Jurkat, Clone E6-1 (cell line): ENCODE results near the gene ADCY9.
"Not testable (repeated sequence)": the region's sequence is repeated elsewhere in the genome, so short reads cannot be mapped to it uniquely, and the experiment has no call there.

Experiments
- DNase-seq: peaks from one replicate; pipeline ENCODE4 v3.0.0-alpha.2; 2011; ENCODE audit warnings: low read depth, low spot score
- H3K4me3 ChIP-seq: 2 replicates; pipeline ENCODE4 v1.5.1; 2011; ENCODE audit warnings: mild to moderate bottlenecking, low read length, control low read depth, moderate library complexity

ADCY9 gene

DNA sequence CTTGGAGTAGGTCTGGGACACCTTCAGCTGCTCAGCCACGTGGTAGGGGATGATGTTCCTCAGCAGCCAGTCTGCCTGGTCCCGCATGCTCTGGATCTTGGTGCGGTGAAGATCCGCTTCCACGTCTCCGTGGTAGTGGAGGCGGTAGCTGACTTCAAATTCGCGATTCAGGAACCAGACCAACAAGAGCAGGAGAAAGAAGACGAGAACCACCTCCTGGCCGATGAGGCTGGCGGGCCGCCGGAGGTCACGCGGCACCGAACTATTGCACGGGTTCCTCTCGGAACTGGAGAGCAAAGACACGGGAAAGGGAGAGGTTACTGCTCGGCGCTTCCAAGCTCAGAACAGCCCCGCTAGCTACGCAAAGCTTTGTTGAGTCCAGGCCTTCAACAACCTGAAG, 149.6 kb downstream of the ADCY9 start:
- no peak overlapping the region for H3K4me3 ChIP-seq
- no peak for DNase-seq

DNA sequence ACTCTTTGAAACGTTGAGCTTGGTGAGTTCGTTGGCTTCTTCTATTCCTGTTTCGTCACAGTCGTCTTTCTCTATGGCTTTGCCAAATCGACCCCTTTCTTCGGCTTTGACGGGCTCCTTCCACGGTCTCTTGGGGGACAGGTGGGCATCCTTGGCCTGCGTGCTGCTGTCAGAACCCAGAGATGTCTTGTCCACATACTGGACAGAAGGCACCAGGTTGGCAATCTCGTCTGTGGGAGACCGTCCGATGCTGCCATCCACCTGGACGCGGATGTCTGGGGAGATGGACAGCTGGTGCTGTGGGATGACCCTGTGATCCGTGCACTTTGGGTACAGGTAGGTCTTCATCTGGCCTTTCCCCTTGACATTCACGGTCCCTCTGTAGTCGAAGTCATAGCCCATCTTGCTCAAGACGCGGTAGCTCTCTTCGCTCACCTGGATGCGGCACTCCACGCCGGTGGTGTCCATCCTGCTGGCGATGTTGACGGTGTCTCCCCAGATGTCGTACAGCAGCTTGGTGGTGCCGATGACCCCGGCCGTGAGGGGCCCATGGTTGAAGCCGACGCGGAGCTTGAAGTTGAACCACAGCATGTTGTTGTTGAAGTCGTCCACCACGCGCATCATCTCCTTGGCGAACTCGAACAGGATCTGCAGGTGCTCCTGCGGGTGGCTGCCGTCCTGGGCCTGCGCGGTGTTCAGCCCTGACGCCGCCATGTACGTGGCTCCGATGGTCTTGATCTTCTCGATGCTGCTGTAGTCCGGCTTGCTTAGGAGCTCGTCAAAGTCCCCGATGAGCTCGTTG, 150.3 kb downstream of the ADCY9 start:
- no peak for DNase-seq
- H3K4me3 ChIP-seq: no peak overlapping the region

- no peak overlapping the region for H3K4me3 ChIP-seq
- DNase-seq: no peak
These were observed 150.9 kb downstream of the ADCY9 start for GRCh38 chr16:3965306-3965705.

DNA sequence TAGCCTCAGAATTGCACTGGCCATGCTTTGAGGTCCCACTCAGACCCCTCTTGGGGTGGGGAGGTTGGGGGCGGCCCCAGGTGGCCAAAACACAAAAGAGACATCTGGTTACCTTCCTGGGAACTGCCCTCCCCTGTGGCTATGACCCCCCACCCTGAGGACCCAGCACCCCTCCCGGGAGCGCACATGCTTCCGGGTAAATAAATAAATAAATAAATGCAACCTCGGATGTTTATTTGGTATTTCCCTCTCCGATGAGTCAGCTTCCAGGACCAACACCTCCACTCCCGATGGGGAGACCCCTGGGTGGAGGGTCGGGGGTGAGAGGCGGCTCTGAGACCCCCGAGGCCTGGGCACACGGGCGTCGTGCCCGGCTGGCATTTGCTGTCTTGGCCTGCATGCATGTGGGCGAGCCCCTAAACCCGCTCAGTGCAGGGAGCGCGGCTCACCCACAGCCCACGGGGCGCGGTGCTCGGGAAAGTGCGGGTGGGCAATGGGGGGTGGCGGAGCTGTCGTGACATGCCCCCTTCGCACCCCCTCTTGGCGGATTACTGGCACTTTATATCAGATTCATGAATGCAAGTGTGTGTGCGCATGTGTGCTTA, 151.5 kb downstream of the ADCY9 start:
- no peak overlapping the region for H3K4me3 ChIP-seq

DNA sequence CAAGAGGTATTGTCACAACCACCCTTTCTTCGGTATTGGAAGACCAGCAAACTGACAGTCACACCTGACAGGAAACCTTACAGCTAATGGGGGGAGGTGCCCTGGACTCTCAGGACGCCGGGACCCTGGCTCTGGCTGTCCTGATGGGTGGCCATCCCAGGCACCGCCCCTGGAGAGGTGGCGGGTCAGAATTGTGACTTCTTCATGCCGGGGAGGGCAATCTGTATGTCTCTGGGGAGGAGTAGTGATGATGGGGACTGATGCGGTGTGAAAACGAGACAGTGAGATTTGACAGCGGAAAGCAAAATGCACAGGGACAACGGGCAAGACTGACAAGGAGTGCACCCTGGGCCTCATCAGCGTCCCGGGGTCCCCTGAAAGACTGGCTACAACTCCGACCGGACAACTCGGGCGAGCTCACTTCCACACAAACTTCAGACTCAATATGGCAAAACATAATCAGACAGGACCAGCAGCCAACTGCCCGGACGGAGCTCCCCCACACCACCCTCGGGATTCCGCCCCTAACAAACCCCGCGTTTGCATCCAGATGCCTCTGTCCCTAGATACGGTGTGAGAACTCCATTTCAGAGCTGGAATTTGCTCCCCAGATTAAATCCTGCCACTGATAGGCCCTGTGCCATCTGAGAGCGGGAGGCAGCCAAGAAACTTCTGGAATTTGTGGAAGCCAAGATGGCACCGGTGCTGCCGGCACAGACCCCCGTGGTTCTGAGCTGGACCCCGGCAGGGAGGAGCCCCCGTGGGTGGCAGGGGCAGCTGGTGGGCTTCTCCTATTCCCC, 152.2 kb downstream of the ADCY9 start:
- no peak overlapping the region for H3K4me3 ChIP-seq
- no peak for DNase-seq

More for the DNA sequence above, 151.5 kb downstream of the ADCY9 start:
- DNase-seq: no peak

DNA sequence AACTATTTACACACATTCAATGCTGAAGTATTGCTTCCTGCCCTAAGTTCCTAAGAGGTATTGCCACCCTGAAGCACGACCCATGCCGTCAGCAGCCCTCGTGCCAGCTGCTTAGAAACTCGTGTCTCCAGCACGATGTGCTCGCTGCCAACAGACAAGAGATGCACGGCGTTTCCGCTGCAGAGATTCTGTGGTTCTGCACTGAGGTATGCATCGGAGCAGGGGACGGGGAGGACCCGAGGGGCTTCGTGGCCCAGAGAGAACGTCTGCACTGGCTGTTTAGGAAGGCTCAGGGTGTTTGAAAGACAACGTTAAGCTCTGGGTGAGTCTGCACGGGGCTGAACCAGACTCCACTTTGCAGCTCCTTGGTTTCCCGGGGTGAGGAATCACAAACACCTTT, 153.0 kb downstream of the ADCY9 start:
- no peak overlapping the region for H3K4me3 ChIP-seq
- peak; percentile 34 for DNase-seq

- H3K4me3 ChIP-seq: no peak overlapping the region
- no peak for DNase-seq
These were observed 154.8 kb downstream of the ADCY9 start for GRCh38 chr16:3961449-3961849.

DNA sequence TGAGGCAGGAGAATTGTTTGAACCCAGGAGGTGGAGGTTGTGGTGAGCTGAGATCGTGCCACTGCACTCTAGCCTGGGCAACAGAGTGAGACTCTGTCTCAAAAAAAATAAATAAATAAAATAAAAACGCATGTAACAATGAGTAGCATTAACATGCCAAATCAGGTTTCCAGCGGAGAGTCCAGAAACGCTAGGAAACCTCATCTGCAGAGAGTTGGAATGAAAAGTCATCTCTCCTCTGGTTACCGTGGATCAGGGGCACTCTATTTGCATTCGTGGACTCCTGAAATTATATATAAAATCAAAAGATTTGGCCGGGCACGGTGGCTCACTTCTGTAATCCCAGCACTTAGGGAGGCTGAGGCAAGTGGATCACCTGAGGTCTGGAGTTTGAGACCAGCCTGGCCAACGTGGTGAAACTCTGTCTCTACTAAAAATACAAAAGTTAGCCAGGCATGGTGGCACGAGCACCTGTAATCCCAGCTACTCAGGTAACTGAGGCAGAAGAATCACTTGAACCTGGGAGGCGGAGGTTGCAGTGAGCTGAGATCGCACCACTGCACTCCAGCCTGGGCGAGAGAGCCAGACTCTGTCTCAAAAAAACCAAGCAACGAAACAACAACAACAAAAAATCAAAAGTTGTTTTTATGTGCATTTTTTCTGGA, 156.2 kb downstream of the ADCY9 start:
- DNase-seq, H3K4me3 ChIP-seq: not testable (repeated sequence)

DNA sequence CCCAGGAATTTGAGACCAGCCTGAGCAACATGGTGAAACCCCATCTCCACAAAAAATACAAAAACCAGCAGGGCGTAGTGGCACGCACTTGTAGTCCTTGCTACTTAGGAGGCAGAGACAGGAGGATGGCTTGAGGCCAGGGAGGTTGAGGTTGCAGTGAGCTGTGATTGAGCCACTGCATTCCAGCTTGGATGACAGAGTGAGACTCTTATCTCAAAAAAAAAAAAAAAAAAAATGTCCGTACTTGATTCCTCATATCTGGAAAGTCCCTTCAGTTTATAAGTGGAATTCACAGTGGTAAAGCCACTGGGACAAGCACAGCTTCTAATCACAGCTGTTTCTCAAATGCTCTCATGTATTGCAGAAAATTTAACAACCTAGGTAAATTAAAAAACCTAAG, 157.1 kb downstream of the ADCY9 start:
- H3K4me3 ChIP-seq: no peak overlapping the region
- DNase-seq: no peak

DNA sequence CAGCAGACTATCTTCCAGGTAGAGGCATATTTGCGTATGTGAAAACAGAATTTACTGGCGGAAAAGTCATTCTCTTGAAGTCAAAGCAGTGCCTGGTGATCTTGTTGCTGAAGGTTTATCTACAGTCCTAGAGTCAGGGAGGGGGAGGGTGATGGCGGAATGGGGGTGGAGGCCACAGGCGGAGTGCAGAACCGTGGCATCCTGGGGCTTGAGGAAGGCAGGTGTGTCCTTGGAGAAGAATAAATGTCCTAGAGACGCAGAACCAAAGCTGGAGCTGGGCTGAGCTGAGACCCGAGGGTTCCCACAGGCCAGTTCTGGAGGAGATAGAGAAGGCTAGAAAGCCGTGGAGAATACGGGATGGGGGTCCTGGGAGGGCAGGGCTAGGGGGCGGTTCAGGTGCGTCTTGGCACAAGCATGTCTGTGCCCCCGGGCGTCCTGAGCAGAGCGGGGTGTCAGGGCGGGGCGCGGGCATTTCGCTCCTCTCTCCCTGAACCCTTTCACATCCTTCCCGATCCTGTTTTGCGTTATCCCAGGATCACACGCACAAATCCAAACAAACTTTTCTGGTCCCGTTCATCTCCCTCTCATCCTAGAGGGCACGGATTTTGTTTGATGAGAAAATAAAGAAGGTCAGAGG, 158.8 kb downstream of the ADCY9 start:
- H3K4me3 ChIP-seq: no peak overlapping the region
- no peak for DNase-seq

GRCh38 chr16:3954411-3954921, 161.8 kb downstream of the ADCY9 start:
- no peak for DNase-seq
- H3K4me3 ChIP-seq: no peak overlapping the region

DNA sequence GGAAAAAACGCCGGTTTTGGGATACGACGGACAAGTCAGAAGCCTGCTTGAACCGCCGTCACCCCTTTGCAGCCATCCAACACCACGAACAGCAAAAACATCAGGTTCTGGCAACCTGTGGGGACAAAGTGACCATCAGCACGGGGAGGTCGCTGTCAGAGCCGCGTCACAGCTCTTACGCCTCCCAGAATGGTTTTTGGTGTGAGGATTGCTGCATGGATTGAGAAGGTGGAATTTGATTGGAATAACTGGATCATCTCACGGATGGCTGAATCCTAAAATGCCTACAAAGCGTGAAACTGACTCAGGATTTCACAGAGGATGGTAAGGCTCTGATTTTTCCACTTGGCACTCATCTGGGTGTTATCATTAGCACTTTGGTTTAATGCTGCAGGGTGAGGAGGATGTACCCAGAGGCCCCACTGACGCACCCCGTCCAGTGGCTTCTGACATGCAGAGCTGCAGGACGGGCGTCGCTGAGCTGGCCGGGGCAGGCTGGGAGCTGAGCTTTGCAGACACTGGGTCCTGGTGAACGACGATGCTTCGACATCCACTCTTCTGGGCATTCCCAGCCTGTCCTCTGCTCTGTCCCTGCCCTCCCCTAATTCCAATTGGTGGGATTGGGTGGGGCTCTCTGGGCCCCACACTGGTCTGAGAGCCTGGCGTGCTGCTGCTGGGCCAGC, 162.4 kb downstream of the ADCY9 start:
- DNase-seq: no peak
- H3K4me3 ChIP-seq: no peak overlapping the region

- H3K4me3 ChIP-seq: no peak overlapping the region
- DNase-seq: no peak
These were observed 163.5 kb downstream of the ADCY9 start for GRCh38 chr16:3952737-3953131.

DNA sequence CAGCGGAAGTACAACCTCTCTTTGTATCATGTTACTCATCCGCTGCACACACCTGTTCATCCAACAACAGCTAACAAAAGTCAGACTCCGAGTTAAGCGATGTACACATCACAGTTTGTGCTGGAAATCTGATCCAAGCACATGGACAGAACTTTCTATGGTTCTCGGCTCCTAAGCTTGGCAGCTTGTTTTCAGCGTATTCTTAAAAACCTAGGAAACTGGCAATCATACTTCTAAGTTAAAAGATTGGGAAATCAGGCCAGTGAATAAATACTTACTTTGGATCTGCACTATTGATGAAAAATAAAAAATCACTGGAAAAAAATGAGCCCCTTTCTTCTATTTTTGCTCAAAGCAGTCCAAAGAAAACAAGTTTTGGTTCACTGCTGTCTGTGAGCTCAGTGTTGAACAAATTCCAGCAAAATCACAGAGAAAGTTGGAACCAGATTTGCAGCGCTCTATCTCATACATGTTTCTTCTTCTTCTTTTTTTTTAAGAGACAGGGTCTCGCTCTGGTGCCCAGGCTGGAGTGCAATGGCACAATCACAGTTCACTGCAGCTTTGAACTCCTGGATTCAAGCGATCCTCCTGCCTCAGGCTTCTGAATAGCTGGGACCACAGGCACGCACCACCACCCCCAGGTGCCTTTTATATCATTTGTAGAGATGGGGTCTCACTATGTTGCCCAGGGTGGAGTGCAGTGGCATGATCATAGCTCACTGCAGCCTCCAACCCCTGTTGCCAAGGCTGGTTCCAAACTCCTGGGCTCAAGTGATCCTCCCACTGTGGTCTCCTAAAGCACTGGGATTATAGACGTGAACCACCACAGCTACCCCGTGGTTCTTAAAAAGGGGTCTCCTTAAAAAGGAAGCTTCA, 164.1 kb downstream of the ADCY9 start:
- H3K4me3 ChIP-seq: no peak overlapping the region
- DNase-seq: no peak

DNA sequence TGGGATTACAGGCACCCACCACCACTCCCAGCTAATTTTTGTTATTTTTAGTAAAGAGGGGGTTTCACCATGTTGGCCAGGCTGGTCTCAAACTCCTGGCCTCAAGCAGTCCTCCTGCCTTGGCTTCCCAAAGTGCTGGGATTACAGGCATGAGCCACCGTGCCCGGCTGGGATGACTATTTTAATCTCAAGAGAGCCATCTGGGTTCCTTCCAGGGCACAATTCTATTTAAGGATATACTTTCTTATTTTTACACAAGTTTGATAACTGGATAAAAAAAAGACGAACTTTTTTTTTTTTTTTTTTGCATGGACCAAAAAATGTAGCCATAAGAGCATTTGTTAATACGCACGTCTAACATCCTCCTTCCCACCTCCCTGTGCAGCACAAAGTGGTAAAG, 164.9 kb downstream of the ADCY9 start:
- not testable (repeated sequence) for DNase-seq, H3K4me3 ChIP-seq

GRCh38 chr16:3950343-3951193, 165.7 kb downstream of the ADCY9 start:
- no peak overlapping the region for H3K4me3 ChIP-seq
- no peak for DNase-seq

GRCh38 chr16:3949946-3950342, 166.3 kb downstream of the ADCY9 start:
- H3K4me3 ChIP-seq: no peak overlapping the region
- DNase-seq: no peak
